ENCODE measurements around the gene RET.

DNA sequence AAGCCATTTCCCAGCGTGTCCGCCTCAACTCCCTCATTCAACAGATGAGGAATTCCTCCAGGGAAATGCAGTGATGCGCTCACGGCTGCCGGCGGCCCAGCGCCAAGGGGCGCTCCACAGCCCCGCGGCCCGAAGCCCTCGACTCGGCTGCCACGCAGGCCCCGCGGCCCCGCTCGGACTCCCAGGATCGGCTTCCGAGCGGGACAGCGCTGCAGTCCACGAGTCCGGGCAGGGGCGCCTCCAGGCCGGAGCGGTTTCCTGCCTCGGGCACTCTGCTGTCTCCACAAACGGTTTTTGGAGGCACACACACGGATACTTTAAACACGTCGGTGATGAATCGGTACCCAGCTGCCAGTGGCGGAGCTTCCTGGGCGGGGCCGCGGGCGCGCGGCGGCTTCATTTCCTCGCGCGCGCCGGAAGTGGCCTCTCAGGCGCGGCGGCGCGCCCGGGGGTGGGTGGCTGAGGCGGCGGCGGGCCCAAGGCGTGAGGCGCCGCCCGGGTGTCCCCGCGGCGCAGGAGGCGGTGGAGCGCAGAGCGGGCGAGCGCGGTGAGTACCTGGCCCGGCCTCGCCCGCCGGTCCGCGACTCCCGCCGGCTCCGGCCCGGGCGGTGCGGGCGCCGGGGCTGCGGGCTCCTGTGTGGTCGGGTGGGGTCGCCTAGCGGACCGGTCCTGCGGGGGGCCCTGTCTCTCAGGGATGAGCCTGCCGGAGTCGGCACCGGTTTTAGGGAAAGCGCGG lies 61.3 kb downstream of the RET start, which contains the start of gene CSGALNACT2:
- no peak for TF ChIP-seq YY1 (IDR thresholded peaks at IDR 0.05; ENCODE audit: insufficient read depth, insufficient read length)
- TF ChIP-seq ZNF274 (IDR thresholded peaks at IDR 0.05; ENCODE audit: low read depth, low read length): no peak
